ENCODE measurements around the gene SNX11. TPM values are rescaled to one million over a fixed set of nuclear protein-coding genes. Genes with fewer than 3 reads are reported as not detected.

The SNX11 gene
- total and polyA plus RNA-seq, 9 donors, result 6.9 to 12.9 (median 11.3) TPM

DNA sequence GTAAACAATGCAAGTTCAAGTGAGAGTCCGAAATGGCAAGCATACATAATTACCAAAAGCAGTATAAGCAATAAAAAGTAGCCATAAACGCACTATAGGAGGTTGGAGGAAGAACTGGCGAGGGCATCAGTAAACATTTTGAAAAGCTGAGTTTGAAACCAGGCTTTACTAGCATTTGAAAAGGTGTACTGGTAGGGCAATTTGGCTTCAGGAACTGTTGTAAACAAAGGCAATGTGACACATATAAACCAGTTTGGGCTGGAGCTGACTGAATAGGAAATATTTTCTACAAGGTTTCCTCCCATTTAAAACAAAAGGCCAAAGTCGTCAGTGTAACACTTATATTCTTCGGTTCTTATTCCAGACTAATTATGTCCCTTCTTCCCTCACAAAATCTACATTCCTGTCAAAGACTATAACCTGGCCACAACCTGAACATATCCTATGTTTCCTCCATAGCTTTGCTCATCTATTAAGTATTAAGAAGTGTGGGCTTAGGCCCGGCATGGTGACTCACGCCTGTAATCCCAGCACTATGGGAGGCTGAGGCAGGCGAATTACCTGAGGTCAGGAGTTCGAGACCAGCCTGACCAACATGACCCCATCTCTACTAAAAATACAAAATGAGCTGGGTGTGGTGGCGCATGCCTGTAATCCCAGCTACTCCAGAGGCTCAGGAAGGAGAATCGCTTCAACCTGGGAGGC is 14.1 kb upstream of the SNX11 start:
- Histone ChIP-seq H3K36me3 (ENCODE audit: control insufficient read depth, insufficient read depth, low read length) (peaks cover 19% of the 10 kb centered on the region), H3K27me3 (ENCODE audit: control insufficient read depth, insufficient read depth, low read length) (no peaks in the 10 kb centered on the region), H3K27ac (ENCODE audit: low read length) (no peak overlapping the region), H3K4me3 (ENCODE audit: low read length) (no peak overlapping the region), H3K4me1 (ENCODE audit: control insufficient read depth, insufficient read depth, low read length) (no peaks in the 10 kb centered on the region), H3K9me3 (replicated peaks; ENCODE audit: control insufficient read depth, low read depth, low read length) (no peaks in the 10 kb centered on the region)
- WGBS (ENCODE audit: insufficient coverage), result 100% methylated on average over 1 of the region's 11 CpGs
- DNase-seq, result no peak

DNA sequence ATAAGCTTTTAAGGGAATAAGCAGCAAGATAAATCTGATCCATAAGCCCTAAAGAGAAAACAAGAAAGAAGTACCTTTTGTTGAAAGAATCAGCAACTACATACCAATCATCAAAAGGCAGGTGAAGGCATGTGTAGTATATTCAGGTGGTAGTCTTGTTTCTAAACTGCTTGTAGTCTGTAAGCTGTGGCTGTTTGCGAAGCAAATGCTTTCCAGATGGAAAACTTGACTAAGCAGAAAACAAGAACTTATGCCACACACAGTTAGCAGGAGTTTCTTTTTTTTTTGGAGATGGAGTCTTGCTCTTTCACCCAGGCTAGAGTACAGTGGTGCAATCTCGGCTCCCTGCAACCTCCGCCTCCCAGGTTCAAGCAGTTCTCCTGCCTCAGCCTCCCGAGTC is 12.0 kb upstream of the SNX11 start:
- Histone ChIP-seq H3K9me3 (replicated peaks; ENCODE audit: control insufficient read depth, low read depth, low read length) (no peaks in the 10 kb centered on the region), H3K4me1 (ENCODE audit: control insufficient read depth, insufficient read depth, low read length) (peaks cover 9% of the 10 kb centered on the region), H3K36me3 (ENCODE audit: control insufficient read depth, insufficient read depth, low read length) (peaks cover 19% of the 10 kb centered on the region), H3K27me3 (ENCODE audit: control insufficient read depth, insufficient read depth, low read length) (no peaks in the 10 kb centered on the region), H3K4me3 (ENCODE audit: low read length) (no peak overlapping the region), H3K27ac (ENCODE audit: low read length) (no peak overlapping the region)
- DNase-seq, result peak; percentile 58
- WGBS (ENCODE audit: insufficient coverage), result no CpG with 5 or more reads among the region's 4 CpGs

DNA sequence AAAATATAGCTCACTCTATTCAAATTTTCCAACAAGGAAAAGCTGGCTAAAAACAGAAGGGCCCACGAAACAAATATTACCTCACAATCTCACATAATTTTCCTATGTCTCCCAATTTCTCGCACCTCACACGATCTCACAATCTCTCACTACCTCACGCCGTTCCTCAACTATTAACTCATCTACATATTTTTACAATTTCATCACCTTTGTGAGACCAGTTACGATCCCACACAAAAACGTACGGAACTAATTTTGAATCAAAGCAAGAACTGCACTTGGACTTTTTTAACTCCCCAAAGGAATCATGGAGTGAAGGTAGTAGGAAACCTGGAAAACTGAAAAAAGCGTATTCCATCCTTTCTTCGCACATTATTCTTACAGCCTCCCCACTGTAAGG is 7.4 kb upstream of the SNX11 start:
- H3K27me3 ChIP-seq (ENCODE audit: control insufficient read depth, insufficient read depth, low read length), result no peaks in the 10 kb centered on the region
- H3K9me3 ChIP-seq (replicated peaks; ENCODE audit: control insufficient read depth, low read depth, low read length), result no peaks in the 10 kb centered on the region
- 20% methylated on average over 7 of the region's 10 CpGs for WGBS (ENCODE audit: insufficient coverage)
- peaks cover 11% of the 10 kb centered on the region for H3K4me1 ChIP-seq (ENCODE audit: control insufficient read depth, insufficient read depth, low read length)
- peak overlapping the region; percentile 92 for H3K27ac ChIP-seq (ENCODE audit: low read length)
- H3K36me3 ChIP-seq (ENCODE audit: control insufficient read depth, insufficient read depth, low read length), result peaks cover 5% of the 10 kb centered on the region
- peak; percentile 34 for DNase-seq
- peak overlapping the region; percentile 87 for H3K4me3 ChIP-seq (ENCODE audit: low read length)

DNA sequence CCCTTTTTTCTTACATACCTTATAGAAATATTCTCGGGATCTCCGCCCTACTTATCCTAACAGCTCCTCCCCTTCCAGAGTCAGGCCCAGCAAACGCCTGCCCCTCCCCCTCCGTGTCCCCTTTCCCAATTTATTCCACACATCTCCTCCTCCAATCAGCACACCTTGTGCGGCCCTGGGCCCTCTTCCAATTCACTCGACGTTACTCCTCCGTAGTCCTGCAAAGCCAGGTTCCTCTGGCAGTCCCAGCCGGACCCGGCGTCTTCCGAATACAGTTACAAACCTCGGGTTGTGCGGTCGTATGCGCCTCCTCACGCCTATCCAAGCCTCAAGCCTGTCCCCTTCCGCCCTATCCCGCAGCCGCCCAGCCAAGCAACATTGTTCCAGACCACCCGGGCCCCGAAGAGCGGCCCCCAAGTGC is 7.0 kb upstream of the SNX11 start:
- Histone ChIP-seq H3K4me1 (ENCODE audit: control insufficient read depth, insufficient read depth, low read length) (peaks cover 11% of the 10 kb centered on the region), H3K4me3 (ENCODE audit: low read length) (peak overlapping the region; percentile 87), H3K9me3 (replicated peaks; ENCODE audit: control insufficient read depth, low read depth, low read length) (no peaks in the 10 kb centered on the region), H3K36me3 (ENCODE audit: control insufficient read depth, insufficient read depth, low read length) (peaks cover 2% of the 10 kb centered on the region), H3K27ac (ENCODE audit: low read length) (peak overlapping the region; percentile 92), H3K27me3 (ENCODE audit: control insufficient read depth, insufficient read depth, low read length) (no peaks in the 10 kb centered on the region)
- DNase-seq, result peak; percentile 81
- 0% methylated on average over 22 of the region's 23 CpGs for WGBS (ENCODE audit: insufficient coverage)

DNA sequence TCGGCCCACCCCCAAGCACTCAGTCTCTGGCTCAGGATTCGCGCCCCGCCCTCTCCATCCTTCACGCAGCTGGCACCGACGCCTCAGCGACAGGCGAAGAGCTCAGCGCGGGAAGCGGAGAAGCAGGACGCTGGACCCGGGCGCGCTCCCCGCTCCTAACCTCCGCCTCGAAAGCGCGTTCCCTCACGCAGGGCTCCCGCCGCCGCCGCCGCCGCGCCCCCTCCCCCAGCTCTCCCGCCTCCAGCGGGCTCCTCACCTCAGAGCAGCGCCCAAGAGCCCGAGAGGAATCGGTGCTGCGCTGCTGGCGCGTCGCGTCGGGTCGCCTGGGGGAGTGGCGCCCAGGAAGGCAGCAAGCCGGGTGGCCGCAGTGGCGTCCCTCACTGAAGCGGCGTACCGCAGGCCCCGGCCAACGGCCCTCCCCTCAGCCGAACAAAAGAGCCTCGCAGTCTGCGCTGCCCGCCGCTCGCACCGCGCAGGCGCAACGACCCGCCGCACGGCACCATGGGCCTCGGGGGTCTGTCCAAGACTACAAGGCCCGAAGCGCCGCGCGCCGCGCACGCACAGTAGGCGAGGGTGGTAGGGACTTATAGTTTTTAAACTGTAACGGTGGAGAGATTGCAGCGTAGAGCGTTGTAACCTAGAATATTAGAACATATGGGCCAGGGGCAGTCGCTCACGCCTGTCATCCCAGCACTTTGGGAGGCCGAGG is 6.4 kb upstream of the SNX11 start, which contains the start of gene CBX1:
Gene CBX1, minus strand, starts transcription at position 467 of the 709 bp plus-strand sequence. CDS start 24,474 bp downstream, outside the sequence.
- H3K4me3 ChIP-seq (ENCODE audit: low read length), result peak within 1 kb of the TSS; percentile 87
- H3K36me3 ChIP-seq (ENCODE audit: control insufficient read depth, insufficient read depth, low read length), result peaks cover 2% of the 10 kb centered on the region
- H3K27ac ChIP-seq (ENCODE audit: low read length), result peak within 1 kb of the TSS; percentile 92
- under 1% methylated on average over 76 of the region's 79 CpGs for WGBS (ENCODE audit: insufficient coverage)
- H3K4me1 ChIP-seq (ENCODE audit: control insufficient read depth, insufficient read depth, low read length), result peaks cover 11% of the 10 kb centered on the region
- H3K9me3 ChIP-seq (replicated peaks; ENCODE audit: control insufficient read depth, low read depth, low read length), result no peaks in the 10 kb centered on the region
- H3K27me3 ChIP-seq (ENCODE audit: control insufficient read depth, insufficient read depth, low read length), result no peaks in the 10 kb centered on the region
- peak; percentile 99 for DNase-seq

DNA sequence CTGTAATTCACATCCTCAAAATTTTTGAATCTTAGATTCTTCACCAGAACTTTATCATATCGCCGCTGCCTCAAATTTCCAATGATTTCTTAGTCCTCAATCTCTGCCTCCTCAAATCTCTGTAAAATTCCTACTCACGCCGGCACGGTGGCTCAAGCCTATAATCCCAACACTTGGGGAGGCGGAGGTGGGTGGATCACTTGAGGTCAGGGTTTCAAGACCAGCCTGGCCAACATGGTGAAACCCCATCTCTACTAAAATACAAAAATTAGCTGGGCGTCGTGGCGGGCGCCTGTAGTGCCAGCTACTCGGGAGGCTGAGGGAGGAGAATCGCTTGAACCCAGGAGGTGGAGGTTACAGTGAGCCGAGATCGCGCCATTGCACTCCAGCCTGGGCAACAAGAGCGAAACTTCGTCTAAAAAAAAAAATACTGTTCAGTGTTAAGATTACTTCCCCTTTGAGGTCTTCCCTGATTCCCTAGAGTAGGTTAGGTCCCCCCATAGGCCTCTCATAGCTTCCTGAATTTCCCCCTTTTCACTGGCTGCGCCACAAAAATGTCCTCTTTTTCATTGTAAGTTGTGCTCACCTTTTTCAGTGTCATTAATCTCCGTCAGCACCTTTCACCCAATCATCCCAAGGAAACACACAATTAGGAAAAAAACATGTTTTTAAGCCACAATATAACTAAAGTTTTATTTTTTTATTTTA is 5.4 kb upstream of the SNX11 start:
- WGBS (ENCODE audit: insufficient coverage), result 100% methylated on average over 1 of the region's 19 CpGs
- no peak overlapping the region for H3K27ac ChIP-seq (ENCODE audit: low read length)
- no peaks in the 10 kb centered on the region for H3K9me3 ChIP-seq (replicated peaks; ENCODE audit: control insufficient read depth, low read depth, low read length)
- no peaks in the 10 kb centered on the region for H3K36me3 ChIP-seq (ENCODE audit: control insufficient read depth, insufficient read depth, low read length)
- H3K27me3 ChIP-seq (ENCODE audit: control insufficient read depth, insufficient read depth, low read length), result no peaks in the 10 kb centered on the region
- DNase-seq, result no peak
- no peak overlapping the region for H3K4me3 ChIP-seq (ENCODE audit: low read length)
- H3K4me1 ChIP-seq (ENCODE audit: control insufficient read depth, insufficient read depth, low read length), result peaks cover 16% of the 10 kb centered on the region

DNA sequence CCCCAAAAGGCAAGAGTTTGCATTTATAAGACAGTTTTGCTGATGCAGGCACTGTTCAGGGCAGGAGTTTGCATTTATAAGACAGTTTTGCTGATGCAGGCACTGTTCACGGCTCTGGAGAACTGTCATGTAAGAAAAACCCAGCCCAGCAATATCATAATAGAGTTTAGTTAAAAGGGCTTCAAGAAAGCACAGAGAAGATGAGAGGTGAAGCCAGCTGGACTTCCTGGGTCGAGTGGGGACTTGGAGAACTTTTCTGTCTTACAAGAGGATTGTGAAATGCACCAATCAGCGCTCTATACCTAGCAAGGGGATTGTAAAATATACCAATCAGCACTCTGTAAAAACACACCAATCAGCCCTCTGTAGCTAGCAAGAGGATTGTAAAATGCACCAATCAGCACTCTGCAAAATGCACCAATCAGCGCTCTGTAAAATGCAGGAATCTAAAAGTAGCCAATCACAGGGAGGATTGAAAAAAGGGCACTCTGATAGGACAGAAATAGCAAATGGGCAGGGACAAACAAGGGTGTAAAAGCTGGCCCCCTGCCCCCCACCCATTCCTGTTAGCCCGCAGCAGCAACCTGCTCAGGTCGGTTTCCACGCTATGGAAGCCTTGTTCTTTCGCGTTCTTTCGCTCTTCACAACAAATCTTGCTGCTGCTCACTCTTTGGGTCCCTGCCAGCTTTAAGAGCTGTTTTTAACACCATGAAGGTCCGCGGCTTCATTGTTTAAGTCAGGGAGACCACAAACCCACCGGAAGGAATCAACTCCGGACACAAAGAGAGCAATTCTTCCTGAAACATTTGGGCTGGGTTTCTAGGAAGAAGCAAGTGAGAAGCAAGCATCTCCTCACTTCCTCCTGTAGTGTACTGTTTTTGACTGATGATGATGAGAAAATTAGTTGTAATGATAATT is 4.5 kb upstream of the SNX11 start:
- DNase-seq, result peak; percentile 66

DNA sequence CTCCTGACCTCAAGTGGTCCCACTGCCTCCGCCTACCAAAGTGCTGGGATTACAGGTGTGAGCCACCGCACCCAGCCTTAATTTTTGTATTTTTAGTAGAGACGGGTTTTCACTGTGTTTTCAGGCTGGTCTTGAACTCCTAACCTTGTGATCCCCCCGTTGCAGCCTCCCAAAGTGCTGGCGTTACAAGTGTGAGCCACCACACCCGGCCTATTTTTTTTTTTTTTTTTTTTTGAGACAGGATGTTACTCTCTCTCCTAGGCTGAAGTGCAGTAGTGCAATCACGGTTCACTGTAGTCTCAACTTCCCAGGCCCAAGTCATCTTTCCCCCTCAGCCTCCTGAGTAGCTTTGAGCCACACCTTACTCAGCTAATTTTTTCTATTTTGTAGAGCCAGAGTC is 3.1 kb upstream of the SNX11 start:
- WGBS (ENCODE audit: insufficient coverage), result 80% methylated on average over 3 of the region's 7 CpGs
- no peaks in the 10 kb centered on the region for H3K9me3 ChIP-seq (replicated peaks; ENCODE audit: control insufficient read depth, low read depth, low read length)
- H3K4me3 ChIP-seq (ENCODE audit: low read length), result no peak overlapping the region
- peaks cover 21% of the 10 kb centered on the region for H3K4me1 ChIP-seq (ENCODE audit: control insufficient read depth, insufficient read depth, low read length)
- no peak overlapping the region for H3K27ac ChIP-seq (ENCODE audit: low read length)
- no peaks in the 10 kb centered on the region for H3K36me3 ChIP-seq (ENCODE audit: control insufficient read depth, insufficient read depth, low read length)
- DNase-seq, result no peak
- no peaks in the 10 kb centered on the region for H3K27me3 ChIP-seq (ENCODE audit: control insufficient read depth, insufficient read depth, low read length)

More for the DNA sequence above, 4.5 kb upstream of the SNX11 start:
- WGBS (ENCODE audit: insufficient coverage), result 85% methylated on average over 8 of the region's 14 CpGs
- Histone ChIP-seq H3K4me1 (ENCODE audit: control insufficient read depth, insufficient read depth, low read length) (peaks cover 16% of the 10 kb centered on the region), H3K36me3 (ENCODE audit: control insufficient read depth, insufficient read depth, low read length) (no peaks in the 10 kb centered on the region), H3K27ac (ENCODE audit: low read length) (peak overlapping the region; percentile 35), H3K27me3 (ENCODE audit: control insufficient read depth, insufficient read depth, low read length) (no peaks in the 10 kb centered on the region), H3K4me3 (ENCODE audit: low read length) (no peak overlapping the region), H3K9me3 (replicated peaks; ENCODE audit: control insufficient read depth, low read depth, low read length) (no peaks in the 10 kb centered on the region)

DNA sequence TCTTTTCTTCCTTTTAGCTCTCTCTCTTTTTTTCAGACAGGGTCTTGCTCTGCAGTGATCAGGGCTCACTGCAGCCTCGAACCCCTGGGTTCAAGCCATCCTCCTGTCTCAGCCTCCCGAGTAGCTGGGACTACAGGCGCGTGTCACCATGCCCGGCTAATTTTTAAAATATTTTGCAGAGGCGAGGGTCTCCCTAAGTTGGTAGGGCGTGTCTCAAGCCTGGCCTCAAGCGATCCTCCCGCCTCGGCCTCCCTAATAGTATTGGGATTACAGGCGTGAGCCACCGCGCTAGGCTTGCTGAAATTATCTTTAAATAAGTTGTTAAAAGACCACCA is 797 bp upstream of the SNX11 start:
- H3K27ac ChIP-seq (ENCODE audit: low read length), result peak overlapping the region; percentile 83
- no peaks in the 10 kb centered on the region for H3K27me3 ChIP-seq (ENCODE audit: control insufficient read depth, insufficient read depth, low read length)
- WGBS (ENCODE audit: insufficient coverage), result 57% methylated on average over 9 of the region's 13 CpGs
- no peak for DNase-seq
- H3K4me1 ChIP-seq (ENCODE audit: control insufficient read depth, insufficient read depth, low read length), result peaks cover 12% of the 10 kb centered on the region
- no peaks in the 10 kb centered on the region for H3K36me3 ChIP-seq (ENCODE audit: control insufficient read depth, insufficient read depth, low read length)
- peak overlapping the region; percentile 62 for H3K4me3 ChIP-seq (ENCODE audit: low read length)
- no peaks in the 10 kb centered on the region for H3K9me3 ChIP-seq (replicated peaks; ENCODE audit: control insufficient read depth, low read depth, low read length)

Data from muscle of leg (tissue), 11 donors.